ENCODE measurements around the gene KCTD1. TPM values are rescaled to one million over a fixed set of nuclear protein-coding genes. Genes with fewer than 3 reads are reported as not detected.

Gene KCTD1
- polyA plus RNA-seq, 1 of the 3 experiments (the other 2 are of a cell fraction): 12.8 TPM

DNA sequence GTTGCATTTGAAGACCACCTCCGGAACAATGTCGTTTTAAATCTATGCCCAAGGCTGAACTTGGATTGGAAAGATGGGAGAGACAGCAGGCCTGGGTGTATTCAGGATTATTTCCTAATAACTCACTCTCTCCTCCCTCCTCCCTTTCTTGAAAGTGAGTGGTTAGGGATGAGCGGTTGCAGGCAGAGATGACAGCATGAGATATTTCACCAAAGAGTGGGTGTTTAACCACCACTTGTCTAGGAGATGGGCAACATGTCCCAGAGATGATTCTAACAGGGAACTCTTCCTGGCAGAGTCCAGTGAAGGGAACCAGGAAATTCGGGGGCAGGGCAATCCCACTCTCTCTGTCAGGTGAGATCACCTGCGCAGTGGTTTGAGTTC, 123.2 kb downstream of the KCTD1 start (continued):
- TF ChIP-seq EZH2phosphoT487 (IDR thresholded peaks at IDR 0.05; ENCODE audit: borderline replicate concordance, low read depth): no peak
- TF ChIP-seq, protein P1, sequence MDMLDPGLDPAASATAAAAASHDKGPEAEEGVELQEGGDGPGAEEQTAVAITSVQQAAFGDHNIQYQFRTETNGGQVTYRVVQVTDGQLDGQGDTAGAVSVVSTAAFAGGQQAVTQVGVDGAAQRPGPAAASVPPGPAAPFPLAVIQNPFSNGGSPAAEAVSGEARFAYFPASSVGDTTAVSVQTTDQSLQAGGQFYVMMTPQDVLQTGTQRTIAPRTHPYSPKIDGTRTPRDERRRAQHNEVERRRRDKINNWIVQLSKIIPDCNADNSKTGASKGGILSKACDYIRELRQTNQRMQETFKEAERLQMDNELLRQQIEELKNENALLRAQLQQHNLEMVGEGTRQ (IDR thresholded peaks at IDR 0.05; ENCODE audit: borderline replicate concordance, low read depth, low read length): no peak
- TF ChIP-seq RAD21 (IDR thresholded peaks at IDR 0.05; ENCODE audit: low read length): no peak
- no peak for TF ChIP-seq TAF1 (IDR thresholded peaks at IDR 0.05; ENCODE audit: borderline replicate concordance, low read depth, low read length)
- TF ChIP-seq MEF2A (IDR thresholded peaks at IDR 0.05; ENCODE audit: borderline replicate concordance, low read depth): no peak
- TF ChIP-seq RFX5 (IDR thresholded peaks at IDR 0.05; ENCODE audit: low read length): no peak
- TF ChIP-seq FOSL2 (IDR thresholded peaks at IDR 0.05; ENCODE audit: borderline replicate concordance, low read depth): no peak
- TF ChIP-seq JUND (IDR thresholded peaks at IDR 0.05): peak; percentile 43
- no peak for TF ChIP-seq CHD2 (IDR thresholded peaks at IDR 0.05; ENCODE audit: low read length, partially characterized antibody)
- TF ChIP-seq, protein P2, sequence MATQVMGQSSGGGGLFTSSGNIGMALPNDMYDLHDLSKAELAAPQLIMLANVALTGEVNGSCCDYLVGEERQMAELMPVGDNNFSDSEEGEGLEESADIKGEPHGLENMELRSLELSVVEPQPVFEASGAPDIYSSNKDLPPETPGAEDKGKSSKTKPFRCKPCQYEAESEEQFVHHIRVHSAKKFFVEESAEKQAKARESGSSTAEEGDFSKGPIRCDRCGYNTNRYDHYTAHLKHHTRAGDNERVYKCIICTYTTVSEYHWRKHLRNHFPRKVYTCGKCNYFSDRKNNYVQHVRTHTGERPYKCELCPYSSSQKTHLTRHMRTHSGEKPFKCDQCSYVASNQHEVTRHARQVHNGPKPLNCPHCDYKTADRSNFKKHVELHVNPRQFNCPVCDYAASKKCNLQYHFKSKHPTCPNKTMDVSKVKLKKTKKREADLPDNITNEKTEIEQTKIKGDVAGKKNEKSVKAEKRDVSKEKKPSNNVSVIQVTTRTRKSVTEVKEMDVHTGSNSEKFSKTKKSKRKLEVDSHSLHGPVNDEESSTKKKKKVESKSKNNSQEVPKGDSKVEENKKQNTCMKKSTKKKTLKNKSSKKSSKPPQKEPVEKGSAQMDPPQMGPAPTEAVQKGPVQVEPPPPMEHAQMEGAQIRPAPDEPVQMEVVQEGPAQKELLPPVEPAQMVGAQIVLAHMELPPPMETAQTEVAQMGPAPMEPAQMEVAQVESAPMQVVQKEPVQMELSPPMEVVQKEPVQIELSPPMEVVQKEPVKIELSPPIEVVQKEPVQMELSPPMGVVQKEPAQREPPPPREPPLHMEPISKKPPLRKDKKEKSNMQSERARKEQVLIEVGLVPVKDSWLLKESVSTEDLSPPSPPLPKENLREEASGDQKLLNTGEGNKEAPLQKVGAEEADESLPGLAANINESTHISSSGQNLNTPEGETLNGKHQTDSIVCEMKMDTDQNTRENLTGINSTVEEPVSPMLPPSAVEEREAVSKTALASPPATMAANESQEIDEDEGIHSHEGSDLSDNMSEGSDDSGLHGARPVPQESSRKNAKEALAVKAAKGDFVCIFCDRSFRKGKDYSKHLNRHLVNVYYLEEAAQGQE (IDR thresholded peaks at IDR 0.05; ENCODE audit: low read depth, low read length): no peak
- TF ChIP-seq, protein P3, sequence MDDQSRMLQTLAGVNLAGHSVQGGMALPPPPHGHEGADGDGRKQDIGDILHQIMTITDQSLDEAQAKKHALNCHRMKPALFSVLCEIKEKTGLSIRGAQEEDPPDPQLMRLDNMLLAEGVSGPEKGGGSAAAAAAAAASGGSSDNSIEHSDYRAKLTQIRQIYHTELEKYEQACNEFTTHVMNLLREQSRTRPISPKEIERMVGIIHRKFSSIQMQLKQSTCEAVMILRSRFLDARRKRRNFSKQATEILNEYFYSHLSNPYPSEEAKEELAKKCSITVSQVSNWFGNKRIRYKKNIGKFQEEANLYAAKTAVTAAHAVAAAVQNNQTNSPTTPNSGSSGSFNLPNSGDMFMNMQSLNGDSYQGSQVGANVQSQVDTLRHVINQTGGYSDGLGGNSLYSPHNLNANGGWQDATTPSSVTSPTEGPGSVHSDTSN (IDR thresholded peaks at IDR 0.05): peak; percentile 75
- peak; percentile 81 for TF ChIP-seq TCF12 (IDR thresholded peaks at IDR 0.05)
- no peak for TF ChIP-seq FOXM1 (IDR thresholded peaks at IDR 0.05; ENCODE audit: low read depth)
- TF ChIP-seq RCOR1 (IDR thresholded peaks at IDR 0.05; ENCODE audit: low read length): no peak
- TF ChIP-seq, protein P4, sequence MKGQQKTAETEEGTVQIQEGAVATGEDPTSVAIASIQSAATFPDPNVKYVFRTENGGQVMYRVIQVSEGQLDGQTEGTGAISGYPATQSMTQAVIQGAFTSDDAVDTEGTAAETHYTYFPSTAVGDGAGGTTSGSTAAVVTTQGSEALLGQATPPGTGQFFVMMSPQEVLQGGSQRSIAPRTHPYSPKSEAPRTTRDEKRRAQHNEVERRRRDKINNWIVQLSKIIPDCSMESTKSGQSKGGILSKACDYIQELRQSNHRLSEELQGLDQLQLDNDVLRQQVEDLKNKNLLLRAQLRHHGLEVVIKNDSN (IDR thresholded peaks at IDR 0.05; ENCODE audit: borderline replicate concordance, low read depth): no peak
- no peak for TF ChIP-seq ELF1 (IDR thresholded peaks at IDR 0.05)
- no peak for TF ChIP-seq FOXJ3 (CRISPR knock-in tag; IDR thresholded peaks at IDR 0.05)
- TF ChIP-seq, protein P5, sequence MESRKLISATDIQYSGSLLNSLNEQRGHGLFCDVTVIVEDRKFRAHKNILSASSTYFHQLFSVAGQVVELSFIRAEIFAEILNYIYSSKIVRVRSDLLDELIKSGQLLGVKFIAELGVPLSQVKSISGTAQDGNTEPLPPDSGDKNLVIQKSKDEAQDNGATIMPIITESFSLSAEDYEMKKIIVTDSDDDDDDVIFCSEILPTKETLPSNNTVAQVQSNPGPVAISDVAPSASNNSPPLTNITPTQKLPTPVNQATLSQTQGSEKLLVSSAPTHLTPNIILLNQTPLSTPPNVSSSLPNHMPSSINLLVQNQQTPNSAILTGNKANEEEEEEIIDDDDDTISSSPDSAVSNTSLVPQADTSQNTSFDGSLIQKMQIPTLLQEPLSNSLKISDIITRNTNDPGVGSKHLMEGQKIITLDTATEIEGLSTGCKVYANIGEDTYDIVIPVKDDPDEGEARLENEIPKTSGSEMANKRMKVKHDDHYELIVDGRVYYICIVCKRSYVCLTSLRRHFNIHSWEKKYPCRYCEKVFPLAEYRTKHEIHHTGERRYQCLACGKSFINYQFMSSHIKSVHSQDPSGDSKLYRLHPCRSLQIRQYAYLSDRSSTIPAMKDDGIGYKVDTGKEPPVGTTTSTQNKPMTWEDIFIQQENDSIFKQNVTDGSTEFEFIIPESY (IDR thresholded peaks at IDR 0.05; ENCODE audit: borderline replicate concordance, low read depth): no peak
